Measurements from ENCODE around the gene SP140L.

DNA sequence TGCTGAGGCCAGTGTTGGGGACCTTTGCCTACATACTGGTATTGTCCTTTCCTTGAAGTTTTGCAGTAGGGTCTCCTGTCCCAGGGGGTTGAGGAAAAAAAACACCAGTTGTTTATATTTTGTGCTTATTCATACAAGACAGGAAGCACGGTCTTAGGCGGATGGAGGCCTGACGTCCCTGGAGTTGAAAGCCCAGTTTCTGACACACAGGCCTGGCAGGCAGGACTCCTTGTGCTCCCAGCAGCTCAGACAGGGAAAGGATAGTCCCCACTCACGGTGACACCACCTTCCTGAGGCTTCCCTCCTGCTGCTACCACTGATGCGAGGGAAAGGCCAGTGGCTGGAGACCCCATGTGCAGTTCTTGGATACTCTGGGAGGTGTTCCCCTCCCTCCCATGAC lies 73.5 kb downstream of the SP140L start:
- TF ChIP-seq, protein P1, sequence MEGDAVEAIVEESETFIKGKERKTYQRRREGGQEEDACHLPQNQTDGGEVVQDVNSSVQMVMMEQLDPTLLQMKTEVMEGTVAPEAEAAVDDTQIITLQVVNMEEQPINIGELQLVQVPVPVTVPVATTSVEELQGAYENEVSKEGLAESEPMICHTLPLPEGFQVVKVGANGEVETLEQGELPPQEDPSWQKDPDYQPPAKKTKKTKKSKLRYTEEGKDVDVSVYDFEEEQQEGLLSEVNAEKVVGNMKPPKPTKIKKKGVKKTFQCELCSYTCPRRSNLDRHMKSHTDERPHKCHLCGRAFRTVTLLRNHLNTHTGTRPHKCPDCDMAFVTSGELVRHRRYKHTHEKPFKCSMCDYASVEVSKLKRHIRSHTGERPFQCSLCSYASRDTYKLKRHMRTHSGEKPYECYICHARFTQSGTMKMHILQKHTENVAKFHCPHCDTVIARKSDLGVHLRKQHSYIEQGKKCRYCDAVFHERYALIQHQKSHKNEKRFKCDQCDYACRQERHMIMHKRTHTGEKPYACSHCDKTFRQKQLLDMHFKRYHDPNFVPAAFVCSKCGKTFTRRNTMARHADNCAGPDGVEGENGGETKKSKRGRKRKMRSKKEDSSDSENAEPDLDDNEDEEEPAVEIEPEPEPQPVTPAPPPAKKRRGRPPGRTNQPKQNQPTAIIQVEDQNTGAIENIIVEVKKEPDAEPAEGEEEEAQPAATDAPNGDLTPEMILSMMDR (IDR thresholded peaks at IDR 0.05), result no peak
- TF ChIP-seq POLR2A (IDR thresholded peaks at IDR 0.05), result no peak
